Stimulated activated CD4-positive, alpha-beta T cell treated with anti-CD3 and anti-CD28 coated beads, Interleukin-1b, Interleukin-23, amount 100 ng/mL, for 4 hours (primary cell): ENCODE data around the gene RAB11FIP3.
"Not testable (repeated sequence)": the region's sequence is repeated elsewhere in the genome, so short reads cannot be mapped to it uniquely, and the experiment has no call there.

ENCODE experiments used
- DNase-seq, 2 donors: peaks; one replicate each; pipeline ENCODE4 v3.0.0-alpha.2; 2020; ENCODE audit warnings: low read depth in 2 of 2

The RAB11FIP3 gene

GRCh38 chr16:494676-495075 lies 69.2 kb downstream of the RAB11FIP3 start:
- not testable (repeated sequence) for DNase-seq

DNA sequence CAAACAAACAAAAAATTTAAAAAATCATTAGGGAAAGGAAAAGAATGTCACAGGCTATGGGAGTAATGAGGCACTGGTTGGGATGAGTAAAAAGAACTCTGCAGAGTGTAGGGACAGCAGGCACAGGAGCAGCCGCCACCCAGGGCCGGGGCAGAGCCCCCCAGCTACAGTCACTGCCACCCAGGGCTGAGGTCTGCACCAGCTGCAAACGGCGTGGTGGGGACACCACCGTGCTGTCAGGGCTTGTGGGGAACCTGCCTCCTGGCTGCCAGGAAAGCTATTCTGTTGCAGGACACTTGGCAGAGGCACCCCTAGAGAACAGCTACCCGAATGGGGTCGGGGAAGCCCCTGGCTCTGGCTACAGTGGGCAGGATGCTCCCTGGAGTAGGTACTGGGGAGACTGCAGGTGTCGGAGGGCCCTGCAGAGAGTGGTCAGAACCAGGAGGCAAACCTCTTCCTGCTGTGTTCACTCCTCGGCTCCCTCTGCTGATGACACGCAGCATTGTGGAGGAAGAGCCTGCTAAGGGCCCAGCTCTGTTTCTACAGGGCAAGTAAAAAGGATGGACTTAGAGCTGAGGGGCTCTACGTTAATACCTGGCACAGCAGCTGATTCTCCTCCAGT lies 69.8 kb downstream of the RAB11FIP3 start:
- DNase-seq = no peak

GRCh38 chr16:496097-496886 lies 70.8 kb downstream of the RAB11FIP3 start:
- no peak for DNase-seq

- no peak for DNase-seq
Measured at GRCh38 chr16:497258-497657, 71.8 kb downstream of the RAB11FIP3 start.

DNA sequence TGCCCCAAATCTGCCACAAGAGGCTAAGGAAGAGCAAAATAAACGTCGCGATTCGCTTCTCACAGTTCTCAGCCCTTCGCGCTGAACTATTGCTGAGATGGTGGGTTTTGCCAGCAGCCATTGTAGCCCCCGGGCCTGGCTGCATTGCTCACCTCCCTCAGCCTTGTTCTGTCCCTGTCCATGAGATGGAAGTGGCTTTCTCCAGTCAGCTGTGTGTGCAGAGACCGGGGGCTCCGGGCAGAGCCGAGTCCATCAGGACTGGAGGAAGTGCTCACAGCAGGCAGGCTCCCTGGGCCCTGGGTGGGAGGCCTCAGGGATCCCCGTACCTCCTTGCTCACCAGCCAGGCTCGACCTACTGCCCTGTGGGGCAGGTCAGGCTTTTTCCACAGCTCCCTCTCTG lies 74.5 kb downstream of the RAB11FIP3 start:
- no peak for DNase-seq

- DNase-seq = no peak
Measured at GRCh38 chr16:500709-501108, 75.3 kb downstream of the RAB11FIP3 start.

- DNase-seq = no peak
Measured at GRCh38 chr16:502179-502943, 76.9 kb downstream of the RAB11FIP3 start.

- no peak for DNase-seq
Measured at GRCh38 chr16:503150-504071, 78.0 kb downstream of the RAB11FIP3 start.

GRCh38 chr16:505479-506245 lies 80.2 kb downstream of the RAB11FIP3 start:
- no peak for DNase-seq

DNA sequence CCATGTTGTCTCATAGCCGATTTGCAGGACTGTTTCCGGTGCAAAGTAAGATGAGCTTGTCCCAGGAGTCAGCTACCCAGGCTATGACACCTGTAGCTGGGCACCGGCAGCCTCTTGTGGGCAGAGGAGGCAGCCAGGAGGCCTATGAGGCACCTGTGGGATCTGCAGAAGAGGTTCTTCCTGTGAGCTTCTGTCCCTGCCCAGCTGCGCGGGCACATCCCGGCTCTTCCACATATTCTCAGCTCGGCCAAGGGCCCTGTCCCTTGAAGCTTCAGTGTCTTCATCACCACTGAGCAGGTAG lies 80.7 kb downstream of the RAB11FIP3 start:
- no peak for DNase-seq

DNA sequence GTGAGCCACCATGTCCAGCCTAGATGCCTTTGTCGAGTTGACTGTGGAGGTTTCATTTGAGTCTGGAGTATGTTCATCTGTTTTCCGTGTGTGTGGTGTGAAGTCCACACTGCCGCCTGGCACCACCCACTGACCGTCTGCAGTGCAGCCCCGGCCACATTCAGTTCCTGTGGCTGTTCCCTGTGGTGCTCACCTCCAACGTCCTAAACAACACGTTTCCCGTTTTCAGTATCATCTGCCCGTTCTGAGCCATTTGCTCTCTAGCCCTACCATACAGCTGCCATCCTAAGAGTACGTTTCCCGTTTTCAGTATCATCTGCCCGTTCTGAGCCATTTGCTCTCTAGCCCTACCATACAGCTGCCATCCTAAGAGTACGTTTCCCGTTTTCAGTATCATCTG lies 82.1 kb downstream of the RAB11FIP3 start:
- DNase-seq = not testable (repeated sequence)

DNA sequence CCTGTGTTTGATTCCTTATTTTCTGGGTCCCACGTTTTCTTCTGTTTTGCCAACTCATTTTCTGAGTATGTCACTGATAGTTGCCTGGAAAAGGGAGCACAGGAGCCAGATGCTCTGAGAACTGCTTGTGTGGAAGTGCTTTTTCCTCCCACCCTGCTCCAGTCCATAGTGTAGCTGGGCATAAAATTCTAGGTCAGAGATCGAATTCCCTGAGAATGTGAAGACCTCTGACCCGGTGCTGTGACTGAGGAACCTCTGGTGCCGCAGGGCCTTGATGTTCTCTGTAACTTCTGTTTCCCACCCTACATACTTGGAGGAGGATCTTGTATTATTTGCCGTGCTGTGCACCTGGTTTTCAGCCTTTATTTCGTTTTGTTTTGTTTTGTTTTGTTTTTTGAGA lies 82.5 kb downstream of the RAB11FIP3 start:
- DNase-seq = no peak

DNA sequence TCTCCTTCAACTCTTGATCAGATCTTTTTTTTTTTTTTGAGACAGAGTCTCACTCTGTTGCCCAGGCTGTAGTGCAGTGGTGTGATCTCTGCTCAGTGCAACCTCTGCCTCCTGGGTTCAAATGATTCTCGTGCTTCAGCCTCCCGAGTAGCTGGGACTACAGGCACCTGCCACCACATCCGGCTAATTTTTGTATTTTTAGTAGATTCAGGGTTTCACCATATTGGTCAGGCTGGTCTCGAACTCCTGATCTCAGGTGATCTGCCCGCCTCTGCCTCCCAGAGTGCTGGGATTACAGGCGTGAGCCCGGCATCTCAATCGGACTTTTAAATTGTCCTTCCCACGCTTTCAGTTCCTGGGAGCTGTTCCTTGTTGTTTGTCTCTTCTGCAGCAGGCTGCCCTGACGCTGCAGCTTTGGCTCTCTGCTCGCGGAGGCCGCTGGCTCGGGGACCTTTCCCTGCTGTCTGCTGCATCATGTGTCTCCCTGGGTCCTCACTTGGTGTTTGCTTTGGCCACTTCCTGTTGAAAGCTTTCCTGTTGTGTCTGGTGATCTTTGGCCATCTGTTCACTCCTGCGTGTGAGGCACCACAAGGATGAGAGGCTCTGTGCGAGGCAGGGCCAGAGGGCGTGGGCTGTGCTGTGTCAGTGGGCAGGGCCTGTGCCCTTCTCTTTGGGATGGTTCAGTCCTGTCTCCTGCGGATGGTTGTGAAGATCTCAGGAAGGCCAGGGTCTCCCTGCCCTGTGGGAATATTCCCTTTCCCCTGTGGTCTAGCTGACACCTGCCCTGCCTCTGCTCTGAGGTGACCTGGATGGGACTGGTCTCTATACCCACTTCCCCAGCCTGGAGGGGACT lies 83.7 kb downstream of the RAB11FIP3 start:
- DNase-seq = no peak

DNA sequence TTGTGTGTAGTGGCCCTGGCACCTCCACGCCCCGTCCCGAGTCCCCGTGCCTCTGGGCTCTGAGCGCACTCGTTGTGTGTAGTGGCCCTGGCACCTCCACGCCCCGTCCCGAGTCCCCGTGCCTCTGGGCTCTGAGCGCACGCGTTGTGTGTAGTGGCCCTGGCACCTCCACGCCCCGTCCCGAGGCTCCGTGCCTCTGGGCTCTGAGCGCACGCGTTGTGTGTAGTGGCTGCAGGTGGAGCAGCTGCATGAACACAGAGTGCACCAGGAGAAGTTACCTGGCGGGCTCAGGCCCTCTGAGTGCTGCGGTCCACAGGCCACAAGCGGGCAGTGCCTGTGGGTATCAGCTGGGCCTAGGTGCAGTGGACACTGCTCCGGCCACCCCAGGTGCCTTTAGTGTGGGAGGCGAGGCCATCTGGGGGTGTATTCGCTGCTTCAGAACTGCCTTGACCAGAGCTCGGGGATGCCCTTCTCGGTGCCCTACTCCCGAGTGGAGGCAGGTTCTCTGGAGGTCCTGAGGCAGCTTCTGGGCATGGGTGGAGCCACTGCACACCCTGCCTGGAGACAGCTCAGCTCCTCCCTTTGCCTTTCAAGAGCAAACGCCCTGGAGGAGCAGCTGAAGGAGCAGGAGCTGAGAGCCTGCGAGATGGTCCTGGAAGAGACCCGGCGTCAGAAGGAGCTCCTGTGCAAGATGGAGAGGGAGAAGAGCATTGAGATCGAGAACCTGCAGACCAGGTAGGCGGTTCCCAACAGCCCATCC lies 84.8 kb downstream of the RAB11FIP3 start:
- no peak for DNase-seq

GRCh38 chr16:512802-513201 lies 87.4 kb downstream of the RAB11FIP3 start:
- no peak for DNase-seq

GRCh38 chr16:513950-514349 lies 88.5 kb downstream of the RAB11FIP3 start:
- DNase-seq = no peak

DNA sequence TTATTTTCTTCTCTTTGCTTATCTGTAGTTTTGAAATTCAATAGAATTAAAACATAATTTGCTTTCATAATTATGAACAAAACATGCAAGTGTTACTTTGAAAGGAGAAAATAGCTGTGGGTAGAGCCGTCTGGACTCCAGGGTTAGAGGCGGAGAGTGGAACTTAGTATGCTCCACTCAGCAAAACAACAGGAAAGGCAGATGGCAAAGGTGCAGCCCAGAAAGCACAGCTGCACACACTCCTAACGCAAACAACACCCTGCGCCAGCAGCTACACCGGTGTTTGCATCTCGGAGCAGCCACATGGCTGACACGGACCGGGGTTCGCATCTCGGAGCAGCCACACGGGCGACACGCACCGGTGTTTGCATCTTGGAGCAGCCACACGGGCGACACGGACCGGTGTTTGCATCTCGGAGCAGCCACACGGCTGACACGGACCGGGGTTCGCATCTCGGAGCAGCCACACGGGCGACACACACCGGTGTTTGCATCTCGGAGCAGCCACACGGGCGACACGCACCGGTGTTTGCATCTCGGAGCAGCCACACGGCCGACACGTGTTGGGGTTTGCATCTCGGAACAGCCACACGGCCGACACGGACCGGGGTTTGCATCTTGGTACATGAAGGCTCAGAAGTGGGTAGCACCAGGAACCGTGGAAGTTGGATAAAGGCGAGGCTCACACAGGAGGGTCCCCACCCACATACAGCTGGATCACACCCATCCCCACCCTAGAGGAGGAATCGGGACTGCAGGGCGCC lies 89.9 kb downstream of the RAB11FIP3 start:
- no peak for DNase-seq

- DNase-seq = no peak
Measured at GRCh38 chr16:515939-516226, 90.4 kb downstream of the RAB11FIP3 start.

DNA sequence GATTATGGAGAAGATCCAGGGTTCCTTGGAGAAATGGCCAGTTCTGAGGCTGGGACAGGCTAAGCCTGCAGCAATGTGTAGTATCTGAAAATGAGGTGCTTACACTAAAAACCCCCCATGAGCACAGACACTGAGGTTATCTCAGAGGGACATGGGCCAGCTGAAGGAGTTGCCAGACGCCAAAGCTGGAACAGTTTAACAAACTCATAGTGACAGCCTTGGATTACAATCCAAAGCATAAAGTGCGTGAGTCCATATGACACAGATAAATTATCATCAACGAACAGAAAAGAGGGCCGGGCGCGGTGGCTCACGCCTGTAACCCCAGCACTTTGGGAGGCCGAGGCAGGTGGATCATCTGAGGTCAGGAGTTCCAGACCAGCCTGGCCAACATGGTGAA lies 90.9 kb downstream of the RAB11FIP3 start:
- no peak for DNase-seq
